SU-DHL-6 (cell line): ENCODE data around the gene RNF113A.

ENCODE experiments used
- EZH2phosphoT487 ChIP-seq: fragments of 200-600 bp; sonication (generic), shearing (Covaris generic); conservative IDR thresholded peaks from 2 replicates; pipeline ENCODE4 v1.6.1; 2018; ENCODE audit warnings: mild to moderate bottlenecking, antibody characterized with exemption, low read length, moderate library complexity, mixed read lengths
- TF ChIP-seq, protein P1 (sequence below): fragments of 200-600 bp; sonication (generic); IDR thresholded peaks from one replicate; pipeline ENCODE4 v1.5.1; 2017; ENCODE audit warnings: antibody characterized with exemption, mild to moderate bottlenecking, low read length, moderate library complexity; ENCODE audit not compliant: insufficient read depth, poor library complexity, severe bottlenecking

DNA sequence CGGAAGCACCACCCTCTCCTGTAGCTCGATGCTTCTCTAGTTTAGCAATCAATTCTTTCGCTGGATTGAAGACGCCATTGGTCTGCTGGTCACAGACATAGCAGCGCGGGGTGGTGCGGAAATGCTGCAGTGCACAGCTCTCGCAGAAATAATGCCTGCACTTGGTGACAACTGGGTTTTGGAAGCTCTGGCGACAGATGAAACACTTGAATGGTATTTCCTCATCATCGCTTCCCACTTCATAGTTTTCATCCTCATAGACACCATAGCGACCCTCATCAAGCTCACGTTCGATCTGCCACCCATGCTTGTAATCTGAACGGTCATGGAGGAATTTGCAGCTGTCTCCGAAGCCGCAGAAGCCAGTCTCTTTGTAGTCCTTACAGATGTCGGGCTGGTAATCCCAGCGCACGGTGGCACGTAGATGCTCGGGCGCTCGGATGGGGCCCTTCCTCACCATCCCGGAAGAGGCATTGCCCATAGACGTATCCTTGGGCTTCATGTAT lies 854 bp downstream of the RNF113A start:
- TF ChIP-seq, protein P1, sequence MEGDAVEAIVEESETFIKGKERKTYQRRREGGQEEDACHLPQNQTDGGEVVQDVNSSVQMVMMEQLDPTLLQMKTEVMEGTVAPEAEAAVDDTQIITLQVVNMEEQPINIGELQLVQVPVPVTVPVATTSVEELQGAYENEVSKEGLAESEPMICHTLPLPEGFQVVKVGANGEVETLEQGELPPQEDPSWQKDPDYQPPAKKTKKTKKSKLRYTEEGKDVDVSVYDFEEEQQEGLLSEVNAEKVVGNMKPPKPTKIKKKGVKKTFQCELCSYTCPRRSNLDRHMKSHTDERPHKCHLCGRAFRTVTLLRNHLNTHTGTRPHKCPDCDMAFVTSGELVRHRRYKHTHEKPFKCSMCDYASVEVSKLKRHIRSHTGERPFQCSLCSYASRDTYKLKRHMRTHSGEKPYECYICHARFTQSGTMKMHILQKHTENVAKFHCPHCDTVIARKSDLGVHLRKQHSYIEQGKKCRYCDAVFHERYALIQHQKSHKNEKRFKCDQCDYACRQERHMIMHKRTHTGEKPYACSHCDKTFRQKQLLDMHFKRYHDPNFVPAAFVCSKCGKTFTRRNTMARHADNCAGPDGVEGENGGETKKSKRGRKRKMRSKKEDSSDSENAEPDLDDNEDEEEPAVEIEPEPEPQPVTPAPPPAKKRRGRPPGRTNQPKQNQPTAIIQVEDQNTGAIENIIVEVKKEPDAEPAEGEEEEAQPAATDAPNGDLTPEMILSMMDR: no peak
- no peak for TF ChIP-seq EZH2phosphoT487
